Measurements from ENCODE around the gene GHSR. TPM values are rescaled to one million over a fixed set of nuclear protein-coding genes. Genes with fewer than 3 reads are reported as not detected.

The GHSR gene
- total and polyA plus RNA-seq, 2 experiments from 2014 or later: not detected

DNA sequence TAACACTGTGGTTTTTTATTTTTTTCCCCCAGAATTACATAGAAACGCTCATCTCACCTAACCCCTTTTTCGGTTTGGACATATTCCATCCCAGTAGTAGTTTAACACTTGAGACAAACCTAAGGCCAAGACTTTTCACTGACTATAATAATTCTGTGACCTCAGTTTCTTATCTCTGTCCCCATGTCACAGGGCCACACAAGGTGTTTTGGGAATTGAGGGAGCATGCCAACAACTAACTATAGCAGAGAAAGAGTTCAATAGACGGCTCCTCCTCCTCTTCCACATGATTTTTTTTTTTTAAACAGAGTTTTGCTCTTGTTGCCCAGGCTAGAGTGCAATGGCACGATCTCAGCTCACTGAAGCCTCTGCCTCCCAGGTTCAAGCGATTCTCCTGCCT is 27.4 kb upstream of the GHSR start:
- no peaks in the 10 kb centered on the region for H3K79me2 ChIP-seq (ENCODE audit: insufficient read depth)
- no peaks in the 10 kb centered on the region for H3K27me3 ChIP-seq (replicated peaks; ENCODE audit: insufficient read depth)
- no peaks in the 10 kb centered on the region for H3K9me2 ChIP-seq (ENCODE audit: insufficient read depth)
- H3K36me3 ChIP-seq (ENCODE audit: low read depth): no peaks in the 10 kb centered on the region
- in situ Hi-C loops (cut with MboI): no loop called here
- no peaks in the 10 kb centered on the region for H3F3A ChIP-seq (ENCODE audit: insufficient read depth)
- no peaks in the 10 kb centered on the region for H3K9me3 ChIP-seq (ENCODE audit: low read depth)
- H3K4me3 ChIP-seq: no peak overlapping the region
- H3K4me1 ChIP-seq (ENCODE audit: insufficient read depth): no peaks in the 10 kb centered on the region
- no peak overlapping the region for H3K27ac ChIP-seq
- DNase-seq: no peak
- TF ChIP-seq EZH2 (IDR thresholded peaks at IDR 0.05; ENCODE audit: insufficient read depth, poor library complexity, severe bottlenecking) (no peak), EZH2phosphoT487 (IDR thresholded peaks at IDR 0.05; ENCODE audit: insufficient read depth, low read depth) (no peak)
- H3K4me2 ChIP-seq (ENCODE audit: unreplicated experiment): no peak overlapping the region
- H2AFZ ChIP-seq: no peak overlapping the region
- H4K20me1 ChIP-seq (ENCODE audit: insufficient read depth): no peaks in the 10 kb centered on the region
- no peak overlapping the region for H3K9ac ChIP-seq
- 95% methylated on average over 5 of the region's 5 CpGs for WGBS, 2 experiments (ENCODE audit: low coverage in 1 of 2, low lambda C conversion rate in 2 of 2, missing lambda C conversion rate in 2 of 2)

DNA sequence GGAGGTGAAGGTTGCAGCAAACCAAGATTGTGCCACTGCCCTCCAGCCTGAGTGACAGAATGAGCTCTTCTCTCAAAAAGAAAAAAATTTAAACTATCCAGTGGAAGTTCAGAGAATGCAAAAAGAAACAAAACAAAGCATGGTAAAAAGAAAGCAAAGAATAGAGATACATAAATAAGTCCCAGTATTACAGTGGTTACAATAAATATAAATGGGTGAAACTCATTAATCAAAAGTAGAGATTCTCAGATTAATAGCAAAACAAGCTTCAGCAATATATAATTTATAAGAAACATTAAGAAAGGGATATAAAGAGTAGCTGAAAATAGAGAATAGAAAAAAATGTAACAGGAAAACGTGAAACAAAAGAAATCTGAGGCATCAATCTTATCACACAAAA is 23.6 kb upstream of the GHSR start:
- no peaks in the 10 kb centered on the region for H3K79me2 ChIP-seq (ENCODE audit: insufficient read depth)
- no peak overlapping the region for H3K4me3 ChIP-seq
- H4K20me1 ChIP-seq (ENCODE audit: insufficient read depth): no peaks in the 10 kb centered on the region
- no peaks in the 10 kb centered on the region for H3K36me3 ChIP-seq (ENCODE audit: low read depth)
- H3K4me2 ChIP-seq (ENCODE audit: unreplicated experiment): no peak overlapping the region
- H3K9ac ChIP-seq: no peak overlapping the region
- H3F3A ChIP-seq (ENCODE audit: insufficient read depth): 0 out of 2 replicates have a peak, but pooled peaks cover 9% of the 10 kb centered on the region
- in situ Hi-C loops (cut with MboI): no loop called here
- H3K9me3 ChIP-seq (ENCODE audit: low read depth): no peaks in the 10 kb centered on the region
- H3K27ac ChIP-seq: no peak overlapping the region
- no peak overlapping the region for H2AFZ ChIP-seq
- TF ChIP-seq EZH2phosphoT487 (IDR thresholded peaks at IDR 0.05; ENCODE audit: insufficient read depth, low read depth) (no peak), EZH2 (IDR thresholded peaks at IDR 0.05; ENCODE audit: insufficient read depth, poor library complexity, severe bottlenecking) (no peak)
- WGBS, 2 experiments (ENCODE audit: low coverage in 1 of 2, low lambda C conversion rate in 2 of 2, missing lambda C conversion rate in 2 of 2): 53 to 66% methylated on average over 1 of the region's 1 CpG
- DNase-seq: no peak
- H3K9me2 ChIP-seq (ENCODE audit: insufficient read depth): no peaks in the 10 kb centered on the region
- H3K4me1 ChIP-seq (ENCODE audit: insufficient read depth): peaks cover 6% of the 10 kb centered on the region; the same call in 1 of the 2 replicates
- no peaks in the 10 kb centered on the region for H3K27me3 ChIP-seq (replicated peaks; ENCODE audit: insufficient read depth)

DNA sequence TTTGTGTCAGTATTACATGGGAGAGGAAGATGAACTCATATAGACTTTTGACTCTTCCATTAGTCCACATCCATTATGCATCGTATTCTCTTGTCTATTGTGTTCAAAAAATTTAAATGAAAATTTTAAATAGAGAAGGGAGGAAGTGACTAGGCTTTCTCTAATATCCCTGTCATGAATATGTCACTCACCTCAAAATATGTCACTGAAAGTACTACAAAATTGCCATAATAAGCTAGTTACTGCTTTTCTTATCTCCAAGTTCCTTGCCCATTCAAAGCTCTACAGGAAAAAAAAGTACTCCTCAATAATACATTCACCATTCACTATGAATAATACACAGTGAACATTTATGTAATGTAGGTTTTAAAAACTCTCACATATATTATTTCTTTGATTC is 22.3 kb upstream of the GHSR start:
- no peaks in the 10 kb centered on the region for H4K20me1 ChIP-seq (ENCODE audit: insufficient read depth)
- H3F3A ChIP-seq (ENCODE audit: insufficient read depth): 0 out of 2 replicates have a peak, but pooled peaks cover 10% of the 10 kb centered on the region
- H3K9me2 ChIP-seq (ENCODE audit: insufficient read depth): no peaks in the 10 kb centered on the region
- H3K9me3 ChIP-seq (ENCODE audit: low read depth): no peaks in the 10 kb centered on the region
- no peaks in the 10 kb centered on the region for H3K36me3 ChIP-seq (ENCODE audit: low read depth)
- H3K27ac ChIP-seq: no peak overlapping the region
- H2AFZ ChIP-seq: no peak overlapping the region
- H3K4me1 ChIP-seq (ENCODE audit: insufficient read depth): peaks cover 7% of the 10 kb centered on the region; the same call in 1 of the 2 replicates
- no peaks in the 10 kb centered on the region for H3K79me2 ChIP-seq (ENCODE audit: insufficient read depth)
- no peak overlapping the region for H3K9ac ChIP-seq
- TF ChIP-seq EZH2 (IDR thresholded peaks at IDR 0.05; ENCODE audit: insufficient read depth, poor library complexity, severe bottlenecking) (no peak), EZH2phosphoT487 (IDR thresholded peaks at IDR 0.05; ENCODE audit: insufficient read depth, low read depth) (no peak)
- WGBS, 2 experiments (ENCODE audit: low coverage in 1 of 2, low lambda C conversion rate in 2 of 2, missing lambda C conversion rate in 2 of 2): 89 to 93% methylated on average over 1 of the region's 1 CpG
- H3K4me3 ChIP-seq: no peak overlapping the region
- H3K27me3 ChIP-seq (replicated peaks; ENCODE audit: insufficient read depth): no peaks in the 10 kb centered on the region
- H3K4me2 ChIP-seq (ENCODE audit: unreplicated experiment): no peak overlapping the region
- DNase-seq: no peak
- in situ Hi-C loops (cut with MboI): no loop called here

GRCh38 chr3:172467170-172467824 is 19.0 kb upstream of the GHSR start:
- in situ Hi-C loops (cut with MboI): no loop called here
- H3K4me1 ChIP-seq (ENCODE audit: insufficient read depth): peaks cover 7% of the 10 kb centered on the region; the same call in 1 of the 2 replicates
- H2AFZ ChIP-seq: no peak overlapping the region
- no peaks in the 10 kb centered on the region for H3K9me3 ChIP-seq (ENCODE audit: low read depth)
- no peaks in the 10 kb centered on the region for H3K9me2 ChIP-seq (ENCODE audit: insufficient read depth)
- H3K27me3 ChIP-seq (replicated peaks; ENCODE audit: insufficient read depth): no peaks in the 10 kb centered on the region
- H3K9ac ChIP-seq: no peak overlapping the region
- peak; percentile 60 for DNase-seq
- WGBS, 2 experiments (ENCODE audit: low coverage in 1 of 2, low lambda C conversion rate in 2 of 2, missing lambda C conversion rate in 2 of 2): 94 to 100% methylated on average over 2 of the region's 2 CpGs
- H3K4me2 ChIP-seq (ENCODE audit: unreplicated experiment): no peak overlapping the region
- no peak for TF ChIP-seq EZH2phosphoT487 (IDR thresholded peaks at IDR 0.05; ENCODE audit: insufficient read depth, low read depth)
- H3K27ac ChIP-seq: no peak overlapping the region
- H3K4me3 ChIP-seq: no peak overlapping the region
- H3F3A ChIP-seq (ENCODE audit: insufficient read depth): 0 out of 2 replicates have a peak, but pooled peaks cover 10% of the 10 kb centered on the region
- no peaks in the 10 kb centered on the region for H3K79me2 ChIP-seq (ENCODE audit: insufficient read depth)
- no peaks in the 10 kb centered on the region for H4K20me1 ChIP-seq (ENCODE audit: insufficient read depth)
- H3K36me3 ChIP-seq (ENCODE audit: low read depth): no peaks in the 10 kb centered on the region

Measured in GM23248 (cell line).